Diencephalon (tissue), 1 donor: ENCODE results near the gene LAMA2. TPM values are rescaled to one million over a fixed set of nuclear protein-coding genes. Genes with fewer than 3 reads are reported as not detected.

Experiments used
- small RNA-seq: library from RNA; depleted of rRNA; stranded (forward); fragments of <200 nt; gene quantifications from one replicate; pipeline ENCODE3, GENCODE V24; 2014
- total RNA-seq: library from RNA; depleted of rRNA; stranded (reverse); fragments of >200 nt; gene quantifications from one replicate; pipeline ENCODE4 v1.2.3, GENCODE V29; 2014

The LAMA2 gene, protein sequence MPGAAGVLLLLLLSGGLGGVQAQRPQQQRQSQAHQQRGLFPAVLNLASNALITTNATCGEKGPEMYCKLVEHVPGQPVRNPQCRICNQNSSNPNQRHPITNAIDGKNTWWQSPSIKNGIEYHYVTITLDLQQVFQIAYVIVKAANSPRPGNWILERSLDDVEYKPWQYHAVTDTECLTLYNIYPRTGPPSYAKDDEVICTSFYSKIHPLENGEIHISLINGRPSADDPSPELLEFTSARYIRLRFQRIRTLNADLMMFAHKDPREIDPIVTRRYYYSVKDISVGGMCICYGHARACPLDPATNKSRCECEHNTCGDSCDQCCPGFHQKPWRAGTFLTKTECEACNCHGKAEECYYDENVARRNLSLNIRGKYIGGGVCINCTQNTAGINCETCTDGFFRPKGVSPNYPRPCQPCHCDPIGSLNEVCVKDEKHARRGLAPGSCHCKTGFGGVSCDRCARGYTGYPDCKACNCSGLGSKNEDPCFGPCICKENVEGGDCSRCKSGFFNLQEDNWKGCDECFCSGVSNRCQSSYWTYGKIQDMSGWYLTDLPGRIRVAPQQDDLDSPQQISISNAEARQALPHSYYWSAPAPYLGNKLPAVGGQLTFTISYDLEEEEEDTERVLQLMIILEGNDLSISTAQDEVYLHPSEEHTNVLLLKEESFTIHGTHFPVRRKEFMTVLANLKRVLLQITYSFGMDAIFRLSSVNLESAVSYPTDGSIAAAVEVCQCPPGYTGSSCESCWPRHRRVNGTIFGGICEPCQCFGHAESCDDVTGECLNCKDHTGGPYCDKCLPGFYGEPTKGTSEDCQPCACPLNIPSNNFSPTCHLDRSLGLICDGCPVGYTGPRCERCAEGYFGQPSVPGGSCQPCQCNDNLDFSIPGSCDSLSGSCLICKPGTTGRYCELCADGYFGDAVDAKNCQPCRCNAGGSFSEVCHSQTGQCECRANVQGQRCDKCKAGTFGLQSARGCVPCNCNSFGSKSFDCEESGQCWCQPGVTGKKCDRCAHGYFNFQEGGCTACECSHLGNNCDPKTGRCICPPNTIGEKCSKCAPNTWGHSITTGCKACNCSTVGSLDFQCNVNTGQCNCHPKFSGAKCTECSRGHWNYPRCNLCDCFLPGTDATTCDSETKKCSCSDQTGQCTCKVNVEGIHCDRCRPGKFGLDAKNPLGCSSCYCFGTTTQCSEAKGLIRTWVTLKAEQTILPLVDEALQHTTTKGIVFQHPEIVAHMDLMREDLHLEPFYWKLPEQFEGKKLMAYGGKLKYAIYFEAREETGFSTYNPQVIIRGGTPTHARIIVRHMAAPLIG (N-terminal part only)
- 13.1 TPM for total RNA-seq

GRCh38 chr6:128882991-128883611 lies at the start of gene LAMA2:
TSS of gene LAMA2 (plus strand) at chr6:128883138. CDS start at chr6:128883246, 108 bp downstream.

Small RNA genes lying within 50 kb of the gene (small RNA-seq; reads per million reads assigned to genes)
- gene RNU6-861P = not detected
